Measurements from ENCODE around the gene MT3. TPM values are rescaled to one million over a fixed set of nuclear protein-coding genes. Genes with fewer than 3 reads are reported as not detected.

Gene MT3
- total RNA-seq, 4 donors from 2014 or later, result 4.2 TPM; not detected in 3

DNA sequence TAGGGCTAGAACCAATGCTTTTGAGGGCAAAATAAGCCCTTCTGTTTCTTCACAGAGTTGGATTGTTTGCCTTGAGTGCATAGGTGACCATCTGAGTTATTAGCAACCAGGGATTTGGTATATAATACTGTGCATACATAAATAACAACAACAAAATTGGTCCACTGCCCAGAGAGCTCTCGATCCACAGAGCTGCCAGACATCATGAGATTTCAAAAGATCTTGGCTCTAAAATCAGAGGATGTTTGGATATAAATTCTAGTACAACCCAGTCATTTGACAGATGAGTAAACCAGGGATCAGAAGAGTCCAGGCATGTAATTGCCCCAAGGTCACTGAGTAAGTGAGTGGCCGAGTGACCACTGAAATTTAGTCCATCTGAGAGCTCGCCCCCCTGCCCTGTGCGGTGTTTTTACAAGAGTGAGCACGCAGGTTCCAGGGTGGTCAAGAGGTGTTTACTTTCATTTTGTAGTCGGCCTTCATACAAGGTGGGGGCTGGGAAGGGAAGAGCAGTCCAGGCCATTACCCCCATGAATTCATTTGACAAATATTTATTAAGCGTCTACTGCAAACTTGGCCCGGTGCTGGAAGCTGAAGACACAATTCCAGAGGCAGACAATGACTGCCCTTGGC is 17.3 kb downstream of the MT3 start:
- peak overlapping the region; percentile 87 to 91 (median 90) for H3K27ac ChIP-seq
- DNase-seq, result no peak
- in situ Hi-C loops (cut with MboI; ENCODE audit: low pct_ligation_motif_present in 1 of 4, low pct_unique_long_range_greater_than_20kb in 1 of 4, low sequenced_read_pairs in 3 of 4) (no loop called here), intact Hi-C loops (cut with DNase I; ENCODE audit: low total_unique reads) (loop anchor here (5.0 kb wide), 1 partner anchor 76 kb away; the partner anchor contains the start of gene MT1X)
- H3K9me3 ChIP-seq, result no peaks in the 10 kb centered on the region
- no peaks in the 10 kb centered on the region for H3K36me3 ChIP-seq
- TF ChIP-seq POLR2AphosphoS5 (IDR thresholded peaks at IDR 0.05), result peak in 1 of 3 donors; percentile 51
- TF ChIP-seq, protein P1, sequence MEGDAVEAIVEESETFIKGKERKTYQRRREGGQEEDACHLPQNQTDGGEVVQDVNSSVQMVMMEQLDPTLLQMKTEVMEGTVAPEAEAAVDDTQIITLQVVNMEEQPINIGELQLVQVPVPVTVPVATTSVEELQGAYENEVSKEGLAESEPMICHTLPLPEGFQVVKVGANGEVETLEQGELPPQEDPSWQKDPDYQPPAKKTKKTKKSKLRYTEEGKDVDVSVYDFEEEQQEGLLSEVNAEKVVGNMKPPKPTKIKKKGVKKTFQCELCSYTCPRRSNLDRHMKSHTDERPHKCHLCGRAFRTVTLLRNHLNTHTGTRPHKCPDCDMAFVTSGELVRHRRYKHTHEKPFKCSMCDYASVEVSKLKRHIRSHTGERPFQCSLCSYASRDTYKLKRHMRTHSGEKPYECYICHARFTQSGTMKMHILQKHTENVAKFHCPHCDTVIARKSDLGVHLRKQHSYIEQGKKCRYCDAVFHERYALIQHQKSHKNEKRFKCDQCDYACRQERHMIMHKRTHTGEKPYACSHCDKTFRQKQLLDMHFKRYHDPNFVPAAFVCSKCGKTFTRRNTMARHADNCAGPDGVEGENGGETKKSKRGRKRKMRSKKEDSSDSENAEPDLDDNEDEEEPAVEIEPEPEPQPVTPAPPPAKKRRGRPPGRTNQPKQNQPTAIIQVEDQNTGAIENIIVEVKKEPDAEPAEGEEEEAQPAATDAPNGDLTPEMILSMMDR (IDR thresholded peaks at IDR 0.05), result no peak
- 61 to 76% methylated on average over 2 to 8 of the region's 8 CpGs for WGBS, 2 donors (ENCODE audit: low coverage in 1 of 2)
- H3K4me3 ChIP-seq, result no peak overlapping the region
- H3K4me1 ChIP-seq, result peaks cover 6 to 25% (median 19%) of the 10 kb centered on the region in 4 donors
- H3K27me3 ChIP-seq, result no peaks in the 10 kb centered on the region

GRCh38 chr16:56607109-56607618 is 17.8 kb downstream of the MT3 start:
- H3K27ac ChIP-seq, result peak overlapping the region; percentile 87 to 91 (median 90)
- no peak overlapping the region for H3K4me3 ChIP-seq
- in situ Hi-C loops (cut with MboI; ENCODE audit: low pct_ligation_motif_present in 1 of 4, low pct_unique_long_range_greater_than_20kb in 1 of 4, low sequenced_read_pairs in 3 of 4), result no loop called here
- peak; percentile 67 for DNase-seq
- intact Hi-C loops (cut with DNase I; ENCODE audit: low total_unique reads), result loop anchor here (5.0 kb wide), 1 partner anchor 75 kb away; the partner anchor contains the start of gene MT1X
- peaks cover 6 to 25% (median 19%) of the 10 kb centered on the region in 4 donors for H3K4me1 ChIP-seq
- no peaks in the 10 kb centered on the region for H3K27me3 ChIP-seq
- TF ChIP-seq POLR2A (IDR thresholded peaks at IDR 0.05) (no peak), POLR2AphosphoS5 (IDR thresholded peaks at IDR 0.05) (peak; percentile 89 to 94 (median 92)), EP300 (IDR thresholded peaks at IDR 0.05; ENCODE audit: low read depth) (peak; percentile 99)
- no peaks in the 10 kb centered on the region for H3K36me3 ChIP-seq
- no peaks in the 10 kb centered on the region for H3K9me3 ChIP-seq
- WGBS, 2 donors (ENCODE audit: low coverage in 1 of 2), result 73% methylated on average over 14 of the region's 14 CpGs; no CpG with 5 or more reads in 1 of the 2 donors

DNA sequence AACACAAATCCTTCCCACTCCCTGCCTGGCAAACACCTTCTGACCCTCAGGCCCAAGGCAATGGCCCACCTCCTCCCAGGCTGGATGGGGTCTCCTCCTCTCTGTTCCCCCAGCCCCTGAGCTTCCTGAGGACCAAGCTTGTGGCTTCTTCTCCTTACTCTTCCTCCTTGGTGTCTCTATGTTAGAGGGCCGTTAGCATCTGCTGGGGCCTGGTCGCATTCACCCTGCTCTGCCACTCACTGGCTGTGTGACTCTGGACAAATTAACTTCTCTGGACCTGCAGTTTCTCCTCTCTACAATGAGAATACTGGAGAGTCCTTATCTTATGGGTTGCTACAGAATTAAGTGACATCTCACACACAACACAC is 18.3 kb downstream of the MT3 start:
- intact Hi-C loops (cut with DNase I; ENCODE audit: low total_unique reads) (loop anchor here (1.0 to 5.0 kb wide), 3 partner anchors 19 to 75 kb away; partner anchors contain the start of genes MT1M and MT1X), in situ Hi-C loops (cut with MboI; ENCODE audit: low pct_ligation_motif_present in 1 of 4, low pct_unique_long_range_greater_than_20kb in 1 of 4, low sequenced_read_pairs in 3 of 4) (no loop called here)
- Histone ChIP-seq H3K9me3 (no peaks in the 10 kb centered on the region), H3K4me3 (peak overlapping the region in 2 of 4 donors; percentile 45 to 75), H3K4me1 (peaks cover 6 to 25% (median 19%) of the 10 kb centered on the region in 4 donors), H3K27ac (peak overlapping the region; percentile 87 to 91 (median 90)), H3K36me3 (no peaks in the 10 kb centered on the region), H3K27me3 (no peaks in the 10 kb centered on the region)
- TF ChIP-seq EP300 (IDR thresholded peaks at IDR 0.05; ENCODE audit: low read depth), result no peak
- TF ChIP-seq POLR2AphosphoS5 (IDR thresholded peaks at IDR 0.05), result no peak
- no peak for TF ChIP-seq POLR2A (IDR thresholded peaks at IDR 0.05)
- TF ChIP-seq, protein P1 (IDR thresholded peaks at IDR 0.05), result no peak
- no peak for DNase-seq
- 75 to 86% methylated on average over 2 of the region's 2 CpGs for WGBS, 2 donors (ENCODE audit: low coverage in 1 of 2)

DNA sequence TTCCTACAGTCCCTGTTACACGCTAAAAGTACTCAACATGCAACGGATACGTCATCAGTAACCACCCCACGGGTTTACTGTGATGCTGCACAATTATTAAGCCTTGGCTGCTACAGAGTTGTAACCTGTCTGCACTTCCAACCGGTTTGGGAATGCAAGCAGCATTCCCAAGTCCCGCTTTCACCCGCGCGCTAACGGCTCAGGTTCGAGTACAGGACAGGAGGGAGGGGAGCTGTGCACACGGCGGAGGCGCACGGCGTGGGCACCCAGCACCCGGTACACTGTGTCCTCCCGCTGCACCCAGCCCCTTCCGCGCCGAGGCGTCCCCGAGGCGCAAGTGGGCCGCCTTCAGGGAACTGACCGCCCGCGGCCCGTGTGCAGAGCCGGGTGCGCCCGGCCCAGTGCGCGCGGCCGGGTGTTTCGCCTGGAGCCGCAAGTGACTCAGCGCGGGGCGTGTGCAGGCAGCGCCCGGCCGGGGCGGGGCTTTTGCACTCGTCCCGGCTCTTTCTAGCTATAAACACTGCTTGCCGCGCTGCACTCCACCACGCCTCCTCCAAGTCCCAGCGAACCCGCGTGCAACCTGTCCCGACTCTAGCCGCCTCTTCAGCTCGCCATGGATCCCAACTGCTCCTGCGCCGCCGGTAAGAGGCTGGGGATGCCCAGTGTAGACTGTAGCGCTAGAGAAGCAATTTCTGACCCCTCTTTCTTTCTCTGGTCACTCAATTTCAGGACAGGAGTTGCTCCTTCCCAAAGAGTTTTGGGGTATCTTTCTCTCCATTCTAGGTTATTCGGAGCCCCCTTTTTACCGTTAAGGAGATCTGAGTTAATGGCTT is 18.9 kb downstream of the MT3 start, which contains the start of gene MT2A:
TSS of gene MT2A (plus strand) at position 542 of the 833 bp plus-strand sequence. CDS start at position 614, 72 bp downstream.
- H3K4me1 ChIP-seq, result peaks cover 6 to 25% (median 19%) of the 10 kb centered on the region in 4 donors
- in situ Hi-C loops (cut with MboI; ENCODE audit: low pct_ligation_motif_present in 1 of 4, low pct_unique_long_range_greater_than_20kb in 1 of 4, low sequenced_read_pairs in 3 of 4), result no loop called here

More for the DNA sequence above, 18.9 kb downstream of the MT3 start, which contains the start of gene MT2A:
- Histone ChIP-seq H3K36me3 (no peaks in the 10 kb centered on the region), H3K9me3 (no peaks in the 10 kb centered on the region), H3K4me3 (peak within 1 kb of the TSS; percentile 45 to 75 (median 56)), H3K27me3 (no peaks in the 10 kb centered on the region), H3K27ac (peak within 1 kb of the TSS; percentile 87 to 91 (median 90))
- intact Hi-C loops (cut with DNase I; ENCODE audit: low total_unique reads), result loop anchor here (1.0 to 5.0 kb wide), 3 partner anchors 19 to 74 kb away; partner anchors contain the start of genes MT1M and MT1X
- peak; percentile 96 for DNase-seq
- peak; percentile 93 to 99 (median 97) for TF ChIP-seq POLR2AphosphoS5 (IDR thresholded peaks at IDR 0.05)
- TF ChIP-seq POLR2A (IDR thresholded peaks at IDR 0.05), result peak; percentile 99
- peak; percentile 95 for TF ChIP-seq EP300 (IDR thresholded peaks at IDR 0.05; ENCODE audit: low read depth)
- TF ChIP-seq, protein P1 (IDR thresholded peaks at IDR 0.05), result no peak
- WGBS, 2 donors (ENCODE audit: low coverage in 1 of 2), result 0 to 8% methylated on average over 2 to 62 of the region's 62 CpGs
